ENCODE measurements around the gene ATL2.

The ATL2 gene

GRCh38 chr2:38271697-38272096, 105.4 kb downstream of the ATL2 start:
- DNase-seq (ENCODE audit: low read depth): no peak
- no peak overlapping the region for H3K4me3 ChIP-seq (replicated peaks; ENCODE audit: low read depth, low read length)
- TF ChIP-seq CTCF (IDR thresholded peaks at IDR 0.05; ENCODE audit: low read length, missing control alignments): no peak

- no peak overlapping the region for H3K4me3 ChIP-seq (replicated peaks; ENCODE audit: low read depth, low read length)
- DNase-seq (ENCODE audit: low read depth): no peak
- no peak for TF ChIP-seq CTCF (IDR thresholded peaks at IDR 0.05; ENCODE audit: low read length, missing control alignments)
Observed at GRCh38 chr2:38269421-38269820, 107.7 kb downstream of the ATL2 start.

GRCh38 chr2:38268691-38269327, 108.3 kb downstream of the ATL2 start:
- TF ChIP-seq CTCF (IDR thresholded peaks at IDR 0.05; ENCODE audit: low read length, missing control alignments): no peak
- no peak overlapping the region for H3K4me3 ChIP-seq (replicated peaks; ENCODE audit: low read depth, low read length)
- no peak for DNase-seq (ENCODE audit: low read depth)

GRCh38 chr2:38268001-38268400, 109.1 kb downstream of the ATL2 start:
- no peak for DNase-seq (ENCODE audit: low read depth)
- H3K4me3 ChIP-seq (replicated peaks; ENCODE audit: low read depth, low read length): no peak overlapping the region
- TF ChIP-seq CTCF (IDR thresholded peaks at IDR 0.05; ENCODE audit: low read length, missing control alignments): no peak

- TF ChIP-seq CTCF (IDR thresholded peaks at IDR 0.05; ENCODE audit: low read length, missing control alignments): no peak
- no peak overlapping the region for H3K4me3 ChIP-seq (replicated peaks; ENCODE audit: low read depth, low read length)
- DNase-seq (ENCODE audit: low read depth): no peak
Observed at GRCh38 chr2:38267270-38267925, 109.7 kb downstream of the ATL2 start.

- DNase-seq (ENCODE audit: low read depth): no peak
Observed at GRCh38 chr2:38266382-38267061, 110.6 kb downstream of the ATL2 start.

More at GRCh38 chr2:38266382-38267061, 110.6 kb downstream of the ATL2 start:
- no peak overlapping the region for H3K4me3 ChIP-seq (replicated peaks; ENCODE audit: low read depth, low read length)
- no peak for TF ChIP-seq CTCF (IDR thresholded peaks at IDR 0.05; ENCODE audit: low read length, missing control alignments)
